ENCODE measurements around the gene C12orf56. TPM values are rescaled to one million over a fixed set of nuclear protein-coding genes. Genes with fewer than 3 reads are reported as not detected.

Gene C12orf56
- polyA plus RNA-seq, 1 donor from 2014 or later: not detected

DNA sequence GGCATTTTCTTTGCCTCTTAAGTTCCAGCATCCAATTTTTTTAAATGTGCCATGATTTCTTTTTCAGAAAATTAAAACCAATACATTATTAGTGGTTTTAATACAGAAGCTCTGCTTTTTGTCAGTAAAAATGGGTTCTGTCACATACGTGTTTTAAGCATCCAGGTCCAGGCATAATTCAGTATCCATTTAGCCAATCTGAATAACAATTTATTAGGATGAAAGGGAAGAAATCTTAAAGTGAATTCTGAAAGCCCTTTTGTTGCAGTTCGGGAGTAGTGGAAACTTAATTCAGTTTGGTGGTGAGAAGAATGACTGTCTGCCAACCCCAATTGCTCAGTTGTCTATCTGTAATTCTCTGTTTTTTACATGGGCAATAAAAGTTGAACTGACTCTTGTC, 20.9 kb upstream of the C12orf56 start:
- H3K27ac ChIP-seq (ENCODE audit: low read length): no peak overlapping the region
- H3K4me3 ChIP-seq (ENCODE audit: low read length): no peak overlapping the region
- H2AFZ ChIP-seq (ENCODE audit: low read depth, low read length): no peak overlapping the region
- no peaks in the 10 kb centered on the region for H3K9me3 ChIP-seq (ENCODE audit: low read length)
- H4K20me1 ChIP-seq (ENCODE audit: insufficient read depth): no peaks in the 10 kb centered on the region
- H3K4me2 ChIP-seq (ENCODE audit: low read length): no peak overlapping the region
- TF ChIP-seq EP300 (conservative IDR thresholded peaks at IDR 0.05; ENCODE audit: poor library complexity, severe bottlenecking): no peak
- TF ChIP-seq SMC3 (conservative IDR thresholded peaks at IDR 0.05; ENCODE audit: poor library complexity): no peak
- TF ChIP-seq TAF1 (IDR thresholded peaks at IDR 0.05; ENCODE audit: low read depth): no peak
- TF ChIP-seq, protein P1, sequence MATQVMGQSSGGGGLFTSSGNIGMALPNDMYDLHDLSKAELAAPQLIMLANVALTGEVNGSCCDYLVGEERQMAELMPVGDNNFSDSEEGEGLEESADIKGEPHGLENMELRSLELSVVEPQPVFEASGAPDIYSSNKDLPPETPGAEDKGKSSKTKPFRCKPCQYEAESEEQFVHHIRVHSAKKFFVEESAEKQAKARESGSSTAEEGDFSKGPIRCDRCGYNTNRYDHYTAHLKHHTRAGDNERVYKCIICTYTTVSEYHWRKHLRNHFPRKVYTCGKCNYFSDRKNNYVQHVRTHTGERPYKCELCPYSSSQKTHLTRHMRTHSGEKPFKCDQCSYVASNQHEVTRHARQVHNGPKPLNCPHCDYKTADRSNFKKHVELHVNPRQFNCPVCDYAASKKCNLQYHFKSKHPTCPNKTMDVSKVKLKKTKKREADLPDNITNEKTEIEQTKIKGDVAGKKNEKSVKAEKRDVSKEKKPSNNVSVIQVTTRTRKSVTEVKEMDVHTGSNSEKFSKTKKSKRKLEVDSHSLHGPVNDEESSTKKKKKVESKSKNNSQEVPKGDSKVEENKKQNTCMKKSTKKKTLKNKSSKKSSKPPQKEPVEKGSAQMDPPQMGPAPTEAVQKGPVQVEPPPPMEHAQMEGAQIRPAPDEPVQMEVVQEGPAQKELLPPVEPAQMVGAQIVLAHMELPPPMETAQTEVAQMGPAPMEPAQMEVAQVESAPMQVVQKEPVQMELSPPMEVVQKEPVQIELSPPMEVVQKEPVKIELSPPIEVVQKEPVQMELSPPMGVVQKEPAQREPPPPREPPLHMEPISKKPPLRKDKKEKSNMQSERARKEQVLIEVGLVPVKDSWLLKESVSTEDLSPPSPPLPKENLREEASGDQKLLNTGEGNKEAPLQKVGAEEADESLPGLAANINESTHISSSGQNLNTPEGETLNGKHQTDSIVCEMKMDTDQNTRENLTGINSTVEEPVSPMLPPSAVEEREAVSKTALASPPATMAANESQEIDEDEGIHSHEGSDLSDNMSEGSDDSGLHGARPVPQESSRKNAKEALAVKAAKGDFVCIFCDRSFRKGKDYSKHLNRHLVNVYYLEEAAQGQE (IDR thresholded peaks at IDR 0.05; ENCODE audit: borderline replicate concordance): no peak
- TF ChIP-seq POLR2AphosphoS5 (IDR thresholded peaks at IDR 0.05): no peak
- TF ChIP-seq, protein P2, sequence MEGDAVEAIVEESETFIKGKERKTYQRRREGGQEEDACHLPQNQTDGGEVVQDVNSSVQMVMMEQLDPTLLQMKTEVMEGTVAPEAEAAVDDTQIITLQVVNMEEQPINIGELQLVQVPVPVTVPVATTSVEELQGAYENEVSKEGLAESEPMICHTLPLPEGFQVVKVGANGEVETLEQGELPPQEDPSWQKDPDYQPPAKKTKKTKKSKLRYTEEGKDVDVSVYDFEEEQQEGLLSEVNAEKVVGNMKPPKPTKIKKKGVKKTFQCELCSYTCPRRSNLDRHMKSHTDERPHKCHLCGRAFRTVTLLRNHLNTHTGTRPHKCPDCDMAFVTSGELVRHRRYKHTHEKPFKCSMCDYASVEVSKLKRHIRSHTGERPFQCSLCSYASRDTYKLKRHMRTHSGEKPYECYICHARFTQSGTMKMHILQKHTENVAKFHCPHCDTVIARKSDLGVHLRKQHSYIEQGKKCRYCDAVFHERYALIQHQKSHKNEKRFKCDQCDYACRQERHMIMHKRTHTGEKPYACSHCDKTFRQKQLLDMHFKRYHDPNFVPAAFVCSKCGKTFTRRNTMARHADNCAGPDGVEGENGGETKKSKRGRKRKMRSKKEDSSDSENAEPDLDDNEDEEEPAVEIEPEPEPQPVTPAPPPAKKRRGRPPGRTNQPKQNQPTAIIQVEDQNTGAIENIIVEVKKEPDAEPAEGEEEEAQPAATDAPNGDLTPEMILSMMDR (IDR thresholded peaks at IDR 0.05; ENCODE audit: poor library complexity, severe bottlenecking): no peak
- TF ChIP-seq RAD21 (conservative IDR thresholded peaks at IDR 0.05): no peak
- no peak overlapping the region for H3K9ac ChIP-seq (ENCODE audit: low read length)
- H3K79me2 ChIP-seq (replicated peaks; ENCODE audit: insufficient read depth, low read length): peaks cover 7% of the 10 kb centered on the region
- H3K36me3 ChIP-seq (ENCODE audit: insufficient read depth, low read length): peaks cover 6% of the 10 kb centered on the region
- no peaks in the 10 kb centered on the region for H3K27me3 ChIP-seq (ENCODE audit: insufficient read depth, low read depth, low read length)
- no peaks in the 10 kb centered on the region for H3K9me2 ChIP-seq (ENCODE audit: insufficient read depth, low read length)
- no peaks in the 10 kb centered on the region for H3F3A ChIP-seq (ENCODE audit: insufficient read depth, low read length, poor library complexity, severe bottlenecking)

DNA sequence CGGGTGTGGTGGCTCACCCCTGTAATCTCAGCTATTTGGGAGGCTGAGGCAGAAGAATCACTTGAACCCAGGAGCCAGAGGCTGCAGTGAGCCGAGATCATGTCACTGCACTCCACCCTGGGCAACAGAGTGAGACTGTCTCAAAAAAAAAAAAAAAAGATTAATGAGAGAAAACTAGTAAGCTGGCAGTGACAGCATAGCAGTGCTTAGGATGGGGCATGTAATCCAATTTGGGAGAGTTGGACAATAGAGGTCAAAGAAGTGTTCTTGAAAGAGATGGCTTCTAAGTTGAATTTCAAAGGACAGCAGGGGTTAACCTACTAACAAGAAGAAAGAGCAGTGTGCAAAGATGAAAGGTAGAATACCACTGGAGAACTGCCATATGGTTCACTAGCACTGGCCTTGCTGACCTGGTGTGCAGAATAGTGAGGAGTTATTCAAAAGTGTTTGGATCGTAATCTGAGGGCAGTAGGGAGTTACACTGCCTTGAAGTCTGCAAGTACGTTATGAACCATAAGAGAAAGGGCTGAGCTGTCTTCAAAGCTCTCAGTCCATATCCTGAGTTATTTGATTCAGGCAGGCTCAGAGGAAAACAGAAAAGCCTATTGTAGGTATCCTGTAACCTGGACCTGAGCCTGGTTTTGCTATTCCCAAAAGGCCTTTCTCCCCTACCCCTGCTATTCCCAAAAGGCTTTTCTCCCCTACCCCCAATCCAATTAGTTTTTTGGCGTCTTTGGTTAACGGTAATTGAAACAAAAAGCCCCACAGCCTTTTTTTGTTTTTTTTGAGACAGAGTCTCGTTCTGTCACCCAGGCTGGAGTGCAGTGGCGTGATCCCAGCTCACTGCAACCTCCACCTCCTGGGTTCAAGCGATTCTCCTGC, 17.0 kb upstream of the C12orf56 start:
- Histone ChIP-seq H3K27me3 (ENCODE audit: insufficient read depth, low read depth, low read length) (no peaks in the 10 kb centered on the region), H3K9ac (ENCODE audit: low read length) (no peak overlapping the region), H3F3A (ENCODE audit: insufficient read depth, low read length, poor library complexity, severe bottlenecking) (no peaks in the 10 kb centered on the region), H2AFZ (ENCODE audit: low read depth, low read length) (no peak overlapping the region), H3K4me2 (ENCODE audit: low read length) (no peak overlapping the region), H3K9me3 (ENCODE audit: low read length) (no peaks in the 10 kb centered on the region), H3K9me2 (ENCODE audit: insufficient read depth, low read length) (no peaks in the 10 kb centered on the region), H3K36me3 (ENCODE audit: insufficient read depth, low read length) (peaks cover under 1% of the 10 kb centered on the region), H3K4me3 (ENCODE audit: low read length) (no peak overlapping the region), H4K20me1 (ENCODE audit: insufficient read depth) (no peaks in the 10 kb centered on the region), H3K79me2 (replicated peaks; ENCODE audit: insufficient read depth, low read length) (peaks cover 7% of the 10 kb centered on the region), H3K27ac (ENCODE audit: low read length) (no peak overlapping the region)
- TF ChIP-seq EP300 (conservative IDR thresholded peaks at IDR 0.05; ENCODE audit: poor library complexity, severe bottlenecking) (no peak), TAF1 (IDR thresholded peaks at IDR 0.05; ENCODE audit: low read depth) (no peak), SMC3 (conservative IDR thresholded peaks at IDR 0.05; ENCODE audit: poor library complexity) (no peak), EZH2 (IDR thresholded peaks at IDR 0.05; ENCODE audit: borderline replicate concordance, insufficient read depth, low read length, poor library complexity, severe bottlenecking) (no peak), MXI1 (conservative IDR thresholded peaks at IDR 0.05; ENCODE audit: poor library complexity, severe bottlenecking) (no peak), RAD21 (conservative IDR thresholded peaks at IDR 0.05) (no peak), POLR2AphosphoS5 (IDR thresholded peaks at IDR 0.05) (no peak)
- TF ChIP-seq, protein P1 (IDR thresholded peaks at IDR 0.05; ENCODE audit: borderline replicate concordance): no peak
- TF ChIP-seq, protein P2 (IDR thresholded peaks at IDR 0.05; ENCODE audit: poor library complexity, severe bottlenecking): no peak

Measured in neural cell (in vitro differentiated cells).